GM18870 (cell line): ENCODE results near the gene PRMT9.

ENCODE experiments used
- ATAC-seq: cut with Tn5 transposase; IDR thresholded peaks from one replicate; pipeline ENCODE4 v1.9.1; 2021; ENCODE audit warnings: moderate library complexity; ENCODE audit not compliant: unreplicated experiment

The PRMT9 gene

GRCh38 chr4:147683717-147684700, at the start of gene PRMT9:
Gene PRMT9 (minus strand): TSS chr4:147684163. CDS start chr4:147683987, 176 bp downstream.
- peak; percentile 97 for ATAC-seq

- ATAC-seq, result no peak
Observed at GRCh38 chr4:147732518-147733235, 48.7 kb upstream of the PRMT9 start.

GRCh38 chr4:147731580-147732517, 47.9 kb upstream of the PRMT9 start, which contains the start of gene ARHGAP10:
Gene ARHGAP10 (plus strand): TSS chr4:147732088. CDS start chr4:147732302, 214 bp downstream.
- ATAC-seq, result peak; percentile 31

- ATAC-seq, result no peak
Observed at GRCh38 chr4:147730333-147730732, 46.4 kb upstream of the PRMT9 start.

- ATAC-seq, result no peak
Observed at GRCh38 chr4:147727476-147728028, 43.6 kb upstream of the PRMT9 start.

- ATAC-seq, result no peak
Observed at GRCh38 chr4:147725673-147726072, 41.7 kb upstream of the PRMT9 start.

GRCh38 chr4:147724468-147725201, 40.7 kb upstream of the PRMT9 start:
- no peak for ATAC-seq

- ATAC-seq, result no peak
Observed at GRCh38 chr4:147723326-147723725, 39.4 kb upstream of the PRMT9 start.

- peak; percentile 85 for ATAC-seq
Observed at GRCh38 chr4:147717878-147718277, 33.9 kb upstream of the PRMT9 start.

GRCh38 chr4:147714575-147715401, 30.8 kb upstream of the PRMT9 start:
- no peak for ATAC-seq

GRCh38 chr4:147709999-147710398, 26.0 kb upstream of the PRMT9 start:
- no peak for ATAC-seq

GRCh38 chr4:147707892-147708672, 24.1 kb upstream of the PRMT9 start:
- ATAC-seq, result peak; percentile 49

GRCh38 chr4:147704846-147705245, 20.9 kb upstream of the PRMT9 start:
- ATAC-seq, result no peak

- no peak for ATAC-seq
Observed at GRCh38 chr4:147696866-147697265, 12.9 kb upstream of the PRMT9 start.

GRCh38 chr4:147693218-147693617, 9.3 kb upstream of the PRMT9 start:
- ATAC-seq, result no peak

GRCh38 chr4:147691820-147692219, 7.9 kb upstream of the PRMT9 start:
- no peak for ATAC-seq

GRCh38 chr4:147689067-147689466, 5.1 kb upstream of the PRMT9 start:
- ATAC-seq, result no peak

- no peak for ATAC-seq
Observed at GRCh38 chr4:147683188-147683591, 773 bp downstream of the PRMT9 start.
